ENCODE results near the gene TXNRD2. TPM values are rescaled to one million over a fixed set of nuclear protein-coding genes. Genes with fewer than 3 reads are reported as not detected.

The TXNRD2 gene
- total RNA-seq, 2 donors from 2014 or later, result 14.1 to 21.4 TPM

DNA sequence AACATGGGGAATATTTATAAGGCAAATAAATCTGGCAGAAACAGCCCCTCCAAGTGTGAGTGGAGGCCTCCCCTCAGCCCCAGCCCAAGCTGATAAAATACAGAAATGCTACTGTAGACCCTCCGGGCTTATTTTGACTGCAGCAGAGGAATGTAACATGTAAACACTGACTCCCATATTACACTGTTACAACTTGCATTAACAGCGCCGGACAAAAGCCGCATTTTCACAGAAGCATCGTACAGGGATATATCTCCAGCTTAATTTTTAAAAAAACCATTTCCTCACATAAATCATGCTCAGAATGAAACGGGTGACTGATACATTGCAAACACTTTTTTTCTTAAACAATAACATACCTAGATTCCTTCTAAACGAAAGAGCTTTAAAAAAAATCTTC is 36.7 kb downstream of the TXNRD2 start:
- no peaks in the 10 kb centered on the region for H3K36me3 Mint-ChIP-seq (ENCODE audit: low read depth)
- ATAC-seq (replicated peaks), result no peak
- peaks cover 4% of the 10 kb centered on the region for H3K4me1 Mint-ChIP-seq
- H3K27ac Mint-ChIP-seq, result no peak overlapping the region
- H3K9me3 Mint-ChIP-seq, result no peaks in the 10 kb centered on the region
- H3K27me3 Mint-ChIP-seq, result no peaks in the 10 kb centered on the region
- no peak overlapping the region for H3K4me3 Mint-ChIP-seq

DNA sequence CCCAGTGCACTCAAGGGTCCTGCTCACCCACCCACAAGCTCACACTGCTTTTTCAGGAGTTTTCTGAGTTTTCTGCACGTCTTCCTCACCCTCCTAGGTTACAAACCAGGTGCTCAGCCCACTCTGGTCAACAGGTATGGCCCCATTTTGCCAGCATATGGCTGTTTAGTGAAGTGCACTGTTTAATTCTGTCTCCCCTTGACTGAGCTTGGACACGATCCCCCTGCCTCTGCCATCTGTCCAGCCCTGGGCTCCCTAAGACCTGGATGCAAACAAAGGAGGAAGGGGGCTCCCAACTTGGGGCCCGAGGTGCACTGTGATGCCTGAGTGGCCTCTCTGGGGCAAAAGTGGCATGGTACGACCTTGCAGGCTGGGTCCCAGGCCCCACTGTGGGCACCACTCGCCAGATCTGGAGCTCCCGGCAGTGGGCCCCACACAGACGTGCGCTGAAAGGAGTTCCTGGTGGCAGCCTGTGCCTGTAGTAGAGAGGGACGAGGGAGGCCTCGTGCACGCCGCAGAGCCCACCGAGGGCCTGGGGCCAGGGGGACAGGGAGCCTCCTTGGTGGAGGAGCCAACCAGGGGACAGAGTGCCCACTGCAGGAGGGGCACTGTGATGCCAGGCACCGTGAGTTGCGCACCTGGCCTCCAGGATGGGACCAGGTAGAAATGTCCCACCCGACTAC is 37.3 kb downstream of the TXNRD2 start:
- Mint-ChIP-seq H3K4me3 (no peak overlapping the region), H3K36me3 (ENCODE audit: low read depth) (no peaks in the 10 kb centered on the region), H3K27ac (no peak overlapping the region), H3K9me3 (no peaks in the 10 kb centered on the region), H3K4me1 (no peaks in the 10 kb centered on the region), H3K27me3 (no peaks in the 10 kb centered on the region)
- ATAC-seq (replicated peaks), result no peak

DNA sequence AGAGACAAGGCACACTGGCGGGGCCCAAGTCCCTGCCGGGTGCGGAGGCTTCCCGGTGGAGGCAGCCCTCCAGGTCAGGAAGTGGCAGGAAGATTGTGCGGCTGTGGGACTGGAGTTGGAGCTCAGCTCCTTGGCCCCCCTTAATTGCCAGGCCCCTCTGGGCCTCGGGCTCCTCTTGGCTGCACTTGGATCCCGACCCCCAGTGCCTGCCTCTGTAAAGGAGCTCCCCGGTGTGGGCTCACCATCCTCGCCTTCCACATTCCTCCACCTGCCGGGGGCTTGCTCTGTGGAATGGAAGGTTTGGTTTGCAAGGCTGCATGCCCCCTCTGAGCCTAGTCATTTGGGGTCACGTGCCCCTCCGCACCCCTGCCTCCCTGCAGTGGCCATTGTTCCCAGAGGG is 38.1 kb downstream of the TXNRD2 start:
- Mint-ChIP-seq H3K4me1 (no peaks in the 10 kb centered on the region), H3K9me3 (no peaks in the 10 kb centered on the region), H3K36me3 (ENCODE audit: low read depth) (no peaks in the 10 kb centered on the region), H3K27me3 (no peaks in the 10 kb centered on the region), H3K27ac (no peak overlapping the region), H3K4me3 (no peak overlapping the region)
- ATAC-seq (replicated peaks), result no peak

DNA sequence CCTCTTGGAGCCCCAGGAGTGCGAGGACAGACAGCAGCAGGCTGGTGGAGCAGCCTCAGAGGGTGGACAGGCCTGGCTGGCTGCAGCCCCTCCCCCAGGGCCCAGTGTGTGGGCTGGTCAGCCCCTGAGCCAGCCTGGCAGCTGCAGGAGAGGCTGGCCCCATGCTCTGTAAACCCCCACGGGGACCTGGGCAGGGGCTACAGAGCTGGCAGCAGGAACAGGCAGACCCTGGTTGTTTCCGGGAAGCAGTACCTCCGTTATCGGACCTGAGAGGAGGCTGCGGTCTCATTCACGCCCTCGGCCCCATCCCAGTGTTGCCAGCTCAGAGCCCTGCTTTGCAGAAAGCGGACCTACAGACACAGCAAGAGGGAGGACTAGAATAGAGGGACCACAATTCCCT is 38.6 kb downstream of the TXNRD2 start:
- Mint-ChIP-seq H3K36me3 (ENCODE audit: low read depth) (no peaks in the 10 kb centered on the region), H3K4me1 (no peaks in the 10 kb centered on the region), H3K9me3 (no peaks in the 10 kb centered on the region), H3K27me3 (no peaks in the 10 kb centered on the region), H3K27ac (no peak overlapping the region), H3K4me3 (no peak overlapping the region)
- no peak for ATAC-seq (replicated peaks)

DNA sequence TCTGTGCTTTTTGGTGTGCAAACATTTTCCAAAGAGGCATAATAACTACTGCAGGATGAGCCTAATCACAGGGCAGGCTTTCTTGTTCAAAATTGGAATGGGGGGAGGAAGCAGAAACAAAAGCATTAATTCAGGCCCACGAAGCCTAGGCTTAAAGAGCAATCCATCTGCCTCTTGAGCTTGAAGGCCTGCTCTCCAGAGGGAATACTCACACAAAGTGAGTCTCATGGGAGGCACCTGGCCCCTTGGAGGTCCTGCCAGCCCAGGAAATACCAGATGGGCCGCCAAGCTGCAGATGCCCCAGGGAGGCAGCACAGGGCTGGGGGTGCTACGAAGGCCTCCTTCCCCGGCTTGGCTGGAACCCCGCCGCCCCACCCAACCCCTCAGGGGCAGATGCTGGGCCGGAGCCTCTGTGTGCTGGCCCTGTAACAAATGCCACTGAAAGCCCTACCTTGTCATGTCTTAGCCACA is 39.3 kb downstream of the TXNRD2 start:
- no peaks in the 10 kb centered on the region for H3K9me3 Mint-ChIP-seq
- H3K4me1 Mint-ChIP-seq, result no peaks in the 10 kb centered on the region
- H3K4me3 Mint-ChIP-seq, result no peak overlapping the region
- no peaks in the 10 kb centered on the region for H3K27me3 Mint-ChIP-seq
- ATAC-seq (replicated peaks), result no peak
- no peaks in the 10 kb centered on the region for H3K36me3 Mint-ChIP-seq (ENCODE audit: low read depth)
- no peak overlapping the region for H3K27ac Mint-ChIP-seq

DNA sequence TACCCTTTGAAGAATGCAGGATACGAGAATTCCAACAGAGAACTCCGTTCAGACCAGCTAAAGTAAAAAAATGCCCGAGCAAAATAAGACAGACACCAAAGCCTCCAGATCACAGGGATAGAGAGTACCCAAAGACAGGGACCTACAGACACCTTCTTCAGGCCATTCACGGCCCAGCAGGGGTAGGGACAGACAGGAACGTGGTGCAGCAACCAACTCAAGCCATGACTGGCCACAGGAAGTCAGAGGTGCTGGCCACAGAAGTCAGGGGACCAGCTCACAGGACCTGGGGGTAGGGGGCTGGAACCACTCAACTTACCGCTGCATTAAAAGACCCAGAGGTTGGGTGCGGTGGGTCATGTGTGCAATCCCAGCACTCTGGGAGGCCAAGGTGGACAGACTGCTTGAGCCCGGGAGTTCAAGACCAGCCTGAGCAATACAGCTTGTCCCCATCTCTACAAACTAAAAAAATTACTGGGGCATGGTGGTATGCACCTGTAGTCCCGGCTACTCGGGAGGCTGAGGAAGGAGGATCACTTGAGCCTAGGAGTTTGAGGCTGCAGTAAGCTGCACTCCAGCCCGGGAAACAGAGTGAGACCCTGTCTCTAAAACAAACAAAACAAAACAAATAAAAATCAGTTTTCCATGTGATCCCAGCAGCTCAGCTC is 39.9 kb downstream of the TXNRD2 start:
- Mint-ChIP-seq H3K27ac (no peak overlapping the region), H3K27me3 (no peaks in the 10 kb centered on the region), H3K4me3 (no peak overlapping the region), H3K36me3 (ENCODE audit: low read depth) (no peaks in the 10 kb centered on the region), H3K9me3 (no peaks in the 10 kb centered on the region), H3K4me1 (no peaks in the 10 kb centered on the region)
- no peak for ATAC-seq (replicated peaks)

DNA sequence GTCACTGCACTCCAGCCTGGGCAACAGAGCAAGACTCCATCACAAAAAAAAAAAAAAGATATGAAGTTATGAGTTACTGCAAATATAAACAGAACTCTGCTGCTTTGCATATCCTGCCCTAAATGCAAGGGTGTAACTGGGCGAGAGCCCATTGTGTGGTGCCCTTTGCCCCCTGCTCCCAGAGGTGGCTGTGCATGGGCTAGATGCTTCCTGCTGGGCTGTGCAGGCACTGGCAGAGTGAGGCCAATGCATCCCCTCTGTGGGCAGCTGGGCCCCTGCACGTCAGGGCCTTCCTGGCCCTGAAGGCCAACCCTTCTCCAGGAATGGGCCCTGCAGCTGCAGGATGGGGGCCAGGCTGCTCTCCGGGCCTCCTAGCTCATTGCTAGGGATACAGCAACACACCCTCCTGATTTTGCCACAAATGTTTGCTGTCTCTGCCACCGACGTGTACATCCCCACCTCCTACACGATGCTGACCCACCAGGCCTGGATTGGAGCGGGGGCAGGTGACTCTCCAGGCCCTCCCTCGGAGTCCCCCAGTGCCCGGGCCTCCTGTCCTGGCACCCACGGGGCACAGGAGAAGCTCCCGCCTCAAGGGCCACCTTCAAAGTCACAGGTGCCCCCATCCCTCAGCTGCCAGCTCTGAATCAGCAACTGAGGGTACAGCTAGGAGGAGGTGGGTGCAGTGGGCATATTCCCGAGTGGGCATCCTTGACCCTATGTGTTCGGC is 40.7 kb downstream of the TXNRD2 start:
- no peak for ATAC-seq (replicated peaks)
- Mint-ChIP-seq H3K4me3 (no peak overlapping the region), H3K9me3 (no peaks in the 10 kb centered on the region), H3K27ac (no peak overlapping the region), H3K4me1 (no peaks in the 10 kb centered on the region), H3K27me3 (no peaks in the 10 kb centered on the region), H3K36me3 (ENCODE audit: low read depth) (no peaks in the 10 kb centered on the region)

DNA sequence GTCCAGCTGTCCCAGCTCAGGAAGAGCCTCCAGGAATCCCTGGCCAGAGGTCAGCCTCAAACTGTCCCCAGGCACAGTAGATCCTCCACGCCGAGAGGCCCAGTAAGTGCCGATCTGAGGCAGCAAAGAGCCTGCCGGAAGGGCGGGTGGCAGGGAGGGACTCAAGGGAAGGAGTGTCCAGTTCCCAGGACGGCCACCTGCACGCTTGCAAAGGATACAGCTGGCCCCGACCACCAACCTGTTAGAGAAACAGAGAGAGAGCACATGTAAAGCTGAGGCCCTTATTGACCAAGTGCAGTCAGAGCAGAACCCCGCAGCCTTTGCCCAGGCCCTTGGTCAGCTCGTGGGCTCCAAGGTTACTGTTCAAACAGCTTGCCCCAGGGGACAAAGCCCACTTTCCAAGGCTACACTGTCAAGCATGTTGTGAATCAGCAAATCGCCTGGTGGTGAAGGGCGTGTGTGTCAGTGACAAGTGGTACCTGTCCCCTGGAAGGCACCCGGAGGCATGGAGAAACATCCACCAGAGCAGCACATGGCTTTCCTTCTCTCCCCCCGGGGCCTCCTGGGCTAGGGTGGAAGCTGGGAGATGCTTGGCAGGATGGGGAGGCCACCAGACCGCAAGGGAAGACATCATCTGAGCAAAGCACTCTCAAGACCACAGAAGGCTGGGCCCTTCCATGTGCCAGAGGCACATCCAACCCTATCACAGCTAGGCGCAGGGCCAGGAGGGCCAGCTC is 42.6 kb downstream of the TXNRD2 start:
- no peak for ATAC-seq (replicated peaks)
- Mint-ChIP-seq H3K4me1 (no peaks in the 10 kb centered on the region), H3K27ac (no peak overlapping the region), H3K27me3 (no peaks in the 10 kb centered on the region), H3K36me3 (ENCODE audit: low read depth) (no peaks in the 10 kb centered on the region), H3K4me3 (no peak overlapping the region), H3K9me3 (no peaks in the 10 kb centered on the region)

DNA sequence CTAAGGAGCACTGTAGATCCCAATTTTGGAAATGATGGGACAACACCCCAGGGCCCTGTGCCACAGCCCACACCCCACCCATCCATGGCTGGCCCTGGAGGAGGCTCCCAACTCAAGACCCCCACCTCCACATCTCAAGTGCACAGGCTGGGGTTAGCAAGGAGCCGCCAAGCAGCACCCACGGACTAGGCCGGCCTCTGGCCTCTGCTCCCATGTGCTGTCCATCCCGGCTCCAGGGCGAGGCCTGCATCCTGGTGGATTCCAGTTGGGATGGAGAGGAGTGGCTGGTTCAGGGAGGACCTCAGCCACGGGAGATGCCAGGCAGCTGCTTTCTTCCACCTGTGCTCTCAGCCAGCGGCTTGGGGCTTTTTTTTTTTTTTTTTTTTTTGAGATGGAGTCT is 43.5 kb downstream of the TXNRD2 start:
- H3K4me1 Mint-ChIP-seq, result no peaks in the 10 kb centered on the region
- no peak overlapping the region for H3K27ac Mint-ChIP-seq
- H3K4me3 Mint-ChIP-seq, result no peak overlapping the region
- no peak for ATAC-seq (replicated peaks)
- H3K36me3 Mint-ChIP-seq (ENCODE audit: low read depth), result no peaks in the 10 kb centered on the region
- H3K27me3 Mint-ChIP-seq, result no peaks in the 10 kb centered on the region
- no peaks in the 10 kb centered on the region for H3K9me3 Mint-ChIP-seq

DNA sequence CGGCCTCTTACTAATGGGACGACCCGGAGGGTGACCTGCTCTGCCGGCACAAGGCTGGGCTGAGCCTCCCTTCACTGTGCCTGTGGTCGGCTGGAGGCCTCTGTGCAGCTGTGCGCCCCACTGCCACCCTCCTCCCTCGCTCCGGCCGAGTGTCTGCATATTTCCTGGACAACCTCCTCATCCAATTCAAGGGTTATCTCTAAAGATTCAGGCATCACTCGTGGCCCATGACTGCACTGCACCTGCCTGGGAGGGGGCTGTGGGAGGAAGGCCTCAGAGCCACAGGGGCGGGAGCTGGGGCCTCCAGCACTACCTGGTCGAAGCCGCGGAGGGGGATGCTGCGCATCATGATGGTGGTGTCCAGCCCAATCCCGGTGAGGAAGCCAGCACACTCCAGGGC is 43.9 kb downstream of the TXNRD2 start:
- no peaks in the 10 kb centered on the region for H3K4me1 Mint-ChIP-seq
- no peak overlapping the region for H3K4me3 Mint-ChIP-seq
- no peak for ATAC-seq (replicated peaks)
- no peak overlapping the region for H3K27ac Mint-ChIP-seq
- no peaks in the 10 kb centered on the region for H3K36me3 Mint-ChIP-seq (ENCODE audit: low read depth)
- H3K9me3 Mint-ChIP-seq, result no peaks in the 10 kb centered on the region
- no peaks in the 10 kb centered on the region for H3K27me3 Mint-ChIP-seq

DNA sequence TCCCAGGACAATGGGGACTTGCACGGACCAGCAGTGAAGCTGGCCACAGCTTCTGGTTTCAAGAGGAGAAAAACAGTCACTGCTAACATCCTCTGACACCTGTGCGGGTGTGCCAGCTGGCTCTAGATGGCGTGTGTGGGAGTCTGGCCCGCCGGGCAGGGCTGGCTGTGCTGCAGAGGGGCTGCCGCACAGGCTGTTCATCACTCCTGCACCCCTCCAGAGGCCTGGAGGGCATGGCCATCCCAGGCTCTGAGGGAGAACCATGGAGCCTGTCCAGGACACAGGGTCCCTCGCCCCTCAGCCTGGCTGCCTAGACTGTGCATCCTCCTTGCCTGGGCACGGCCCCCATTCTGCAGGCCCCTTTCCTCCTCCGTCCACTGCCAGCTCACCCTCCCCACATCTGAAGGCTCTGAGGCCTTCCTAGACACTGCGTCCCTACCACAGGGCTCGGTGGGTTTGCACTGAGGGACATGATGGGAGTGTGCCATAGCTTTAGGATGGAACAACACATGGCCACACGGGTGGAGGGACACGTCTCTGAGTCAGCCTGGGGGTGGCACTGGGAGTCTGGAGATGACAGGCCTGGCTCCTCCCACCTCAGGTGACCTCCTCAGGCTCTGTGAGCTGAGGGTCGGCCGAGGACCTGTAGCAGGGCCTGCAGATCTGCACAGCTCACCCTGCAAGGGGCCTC is 44.8 kb downstream of the TXNRD2 start:
- H3K27ac Mint-ChIP-seq, result no peak overlapping the region
- H3K36me3 Mint-ChIP-seq (ENCODE audit: low read depth), result no peaks in the 10 kb centered on the region
- no peak for ATAC-seq (replicated peaks)
- no peaks in the 10 kb centered on the region for H3K9me3 Mint-ChIP-seq
- no peaks in the 10 kb centered on the region for H3K27me3 Mint-ChIP-seq
- H3K4me1 Mint-ChIP-seq, result peaks cover 6% of the 10 kb centered on the region
- no peak overlapping the region for H3K4me3 Mint-ChIP-seq

DNA sequence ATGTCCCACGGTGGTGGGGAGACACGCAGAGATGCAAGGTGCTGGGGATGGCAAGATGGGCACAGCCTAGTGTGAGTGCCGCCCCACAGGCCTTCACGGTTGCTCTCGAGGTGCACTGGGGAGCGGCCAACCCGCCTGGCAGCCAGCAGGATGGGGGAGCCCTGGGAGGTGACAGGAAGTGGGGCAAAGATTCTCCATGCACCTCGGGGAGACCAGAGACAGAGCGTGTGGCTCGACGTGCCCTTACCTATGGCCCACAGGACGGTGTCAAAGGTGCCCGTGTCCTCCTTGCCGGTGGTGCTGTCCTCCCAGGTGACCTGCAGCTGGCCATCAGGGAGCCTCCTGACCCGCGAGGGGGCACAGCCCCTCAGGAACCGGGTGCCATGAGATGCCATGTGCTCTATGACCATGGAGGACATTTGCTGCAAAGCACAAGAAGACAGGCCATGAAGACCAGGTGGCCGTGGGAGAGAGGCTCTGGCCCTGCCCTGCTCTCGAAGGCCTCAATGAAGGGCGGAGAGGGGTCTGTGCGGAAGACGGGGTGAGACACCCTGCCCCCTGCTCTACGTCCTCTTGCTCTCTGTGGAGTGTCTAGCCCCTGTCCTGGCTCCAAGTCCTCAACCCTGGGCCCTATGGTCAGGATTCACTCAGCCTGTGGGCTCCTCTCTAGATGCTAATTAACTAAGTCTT is 46.3 kb downstream of the TXNRD2 start:
- no peaks in the 10 kb centered on the region for H3K27me3 Mint-ChIP-seq
- no peak overlapping the region for H3K4me3 Mint-ChIP-seq
- peaks cover 12% of the 10 kb centered on the region for H3K4me1 Mint-ChIP-seq
- ATAC-seq (replicated peaks), result no peak
- H3K9me3 Mint-ChIP-seq, result no peaks in the 10 kb centered on the region
- H3K27ac Mint-ChIP-seq, result no peak overlapping the region
- H3K36me3 Mint-ChIP-seq (ENCODE audit: low read depth), result no peaks in the 10 kb centered on the region

DNA sequence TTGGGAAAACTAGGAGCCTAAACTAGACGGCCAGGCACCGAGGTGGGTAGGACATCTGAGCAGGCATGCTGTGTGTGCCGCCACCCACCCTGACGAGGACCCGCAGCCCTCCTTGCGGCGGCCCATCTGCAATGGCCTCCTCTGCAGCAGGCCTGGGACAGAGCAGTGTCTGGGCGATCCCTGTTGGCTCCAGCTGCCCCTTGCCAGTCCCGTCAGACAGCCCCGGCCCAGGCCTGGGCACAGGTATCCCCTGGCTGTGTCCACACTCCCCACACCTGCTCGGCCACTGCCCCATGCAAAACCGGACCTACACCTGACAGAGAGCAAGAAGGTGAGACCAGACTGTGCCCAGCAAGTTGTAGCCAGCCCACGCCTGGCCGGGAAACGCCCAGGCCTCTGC is 48.3 kb downstream of the TXNRD2 start:
- no peaks in the 10 kb centered on the region for H3K9me3 Mint-ChIP-seq
- peak overlapping the region; percentile 87 for H3K4me3 Mint-ChIP-seq
- H3K27me3 Mint-ChIP-seq, result no peaks in the 10 kb centered on the region
- H3K4me1 Mint-ChIP-seq, result peaks cover 12% of the 10 kb centered on the region
- no peak overlapping the region for H3K27ac Mint-ChIP-seq
- H3K36me3 Mint-ChIP-seq (ENCODE audit: low read depth), result no peaks in the 10 kb centered on the region
- no peak for ATAC-seq (replicated peaks)

DNA sequence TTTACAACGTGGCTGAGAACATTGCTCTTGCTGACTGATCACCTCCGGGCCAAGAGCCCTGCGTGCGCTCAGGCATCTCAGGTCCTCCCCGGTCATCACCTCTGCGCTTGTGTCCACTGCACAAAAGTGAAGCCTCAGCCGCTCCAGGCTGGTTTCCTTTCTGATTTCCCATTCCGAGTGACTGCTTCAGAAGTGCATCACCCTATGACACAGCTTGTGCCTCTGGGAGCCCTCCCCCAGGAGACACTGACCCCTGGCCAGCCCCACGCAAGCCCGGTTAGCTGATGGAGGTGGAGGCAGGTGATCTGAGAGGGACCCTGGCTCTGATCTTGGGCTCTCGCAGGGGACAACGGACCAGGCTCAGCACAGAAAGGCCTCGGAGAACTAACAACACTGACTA is 48.7 kb downstream of the TXNRD2 start:
- Mint-ChIP-seq H3K36me3 (ENCODE audit: low read depth) (no peaks in the 10 kb centered on the region), H3K27me3 (no peaks in the 10 kb centered on the region), H3K4me3 (peak overlapping the region; percentile 87), H3K27ac (peak overlapping the region; percentile 89), H3K9me3 (no peaks in the 10 kb centered on the region), H3K4me1 (peaks cover 12% of the 10 kb centered on the region)
- ATAC-seq (replicated peaks), result no peak
